ENCODE data around the gene SDK1.

Gene SDK1

GRCh38 chr7:4131063-4131462 is 830.0 kb downstream of the SDK1 start:
- H3K36me3 Mint-ChIP-seq (ENCODE audit: low read depth) = no peaks in the 10 kb centered on the region
- no peaks in the 10 kb centered on the region for H3K9me3 Mint-ChIP-seq
- no peak overlapping the region for H3K4me3 Mint-ChIP-seq
- no peak overlapping the region for H3K27ac Mint-ChIP-seq
- peaks cover 30% of the 10 kb centered on the region for H3K4me1 Mint-ChIP-seq
- peaks cover 18% of the 10 kb centered on the region for H3K27me3 Mint-ChIP-seq (ENCODE audit: low read depth)
- TF ChIP-seq CTCF (IDR thresholded peaks at IDR 0.05; ENCODE audit: unreplicated experiment in 3 of 3) = no peak

GRCh38 chr7:4132221-4132620 is 831.2 kb downstream of the SDK1 start:
- Mint-ChIP-seq H3K27ac (no peak overlapping the region), H3K4me1 (peaks cover 30% of the 10 kb centered on the region), H3K27me3 (ENCODE audit: low read depth) (peaks cover 17% of the 10 kb centered on the region), H3K9me3 (no peaks in the 10 kb centered on the region), H3K4me3 (no peak overlapping the region), H3K36me3 (ENCODE audit: low read depth) (no peaks in the 10 kb centered on the region)
- no peak for TF ChIP-seq CTCF (IDR thresholded peaks at IDR 0.05; ENCODE audit: unreplicated experiment in 3 of 3)

DNA sequence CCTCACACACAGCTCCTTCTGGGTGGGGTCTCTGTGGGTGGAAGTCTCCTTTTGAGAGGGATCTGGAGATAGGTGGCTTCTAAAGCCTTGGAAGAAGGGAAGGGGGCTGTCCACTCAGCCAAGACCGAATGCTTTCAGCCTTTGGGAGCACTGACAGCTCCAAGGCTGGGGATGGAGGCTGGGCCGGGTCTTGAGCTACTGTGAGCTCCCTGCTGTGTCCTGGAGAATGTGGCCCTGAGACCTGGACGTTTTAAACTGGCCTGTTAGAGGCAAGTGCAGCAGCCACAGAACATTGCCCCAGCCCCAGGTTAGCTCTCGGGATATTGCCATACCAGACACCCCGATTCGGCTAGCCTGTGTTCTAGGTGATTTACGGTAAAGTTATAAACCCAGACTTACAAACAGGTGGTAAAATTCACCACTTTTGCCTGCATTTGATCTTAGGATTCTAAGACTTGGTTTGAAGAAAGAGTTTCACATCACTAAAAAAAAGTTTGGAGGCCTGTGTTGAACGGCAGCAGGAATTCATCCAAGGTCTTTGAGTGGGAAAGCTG is 832.5 kb downstream of the SDK1 start:
- Mint-ChIP-seq H3K27me3 (ENCODE audit: low read depth) (peaks cover 8% of the 10 kb centered on the region), H3K4me1 (peaks cover 36% of the 10 kb centered on the region), H3K36me3 (ENCODE audit: low read depth) (no peaks in the 10 kb centered on the region), H3K4me3 (no peak overlapping the region), H3K27ac (no peak overlapping the region), H3K9me3 (no peaks in the 10 kb centered on the region)
- no peak for TF ChIP-seq CTCF (IDR thresholded peaks at IDR 0.05; ENCODE audit: unreplicated experiment in 3 of 3)

- Mint-ChIP-seq H3K27ac (peak overlapping the region in 1 of 3 experiments; percentile 71), H3K4me3 (no peak overlapping the region), H3K36me3 (ENCODE audit: low read depth) (no peaks in the 10 kb centered on the region), H3K9me3 (no peaks in the 10 kb centered on the region), H3K4me1 (peaks cover 36% of the 10 kb centered on the region), H3K27me3 (ENCODE audit: low read depth) (peaks cover 8% of the 10 kb centered on the region)
- TF ChIP-seq CTCF (IDR thresholded peaks at IDR 0.05; ENCODE audit: unreplicated experiment in 3 of 3) = no peak
Measured at GRCh38 chr7:4134204-4134603, 833.2 kb downstream of the SDK1 start.

DNA sequence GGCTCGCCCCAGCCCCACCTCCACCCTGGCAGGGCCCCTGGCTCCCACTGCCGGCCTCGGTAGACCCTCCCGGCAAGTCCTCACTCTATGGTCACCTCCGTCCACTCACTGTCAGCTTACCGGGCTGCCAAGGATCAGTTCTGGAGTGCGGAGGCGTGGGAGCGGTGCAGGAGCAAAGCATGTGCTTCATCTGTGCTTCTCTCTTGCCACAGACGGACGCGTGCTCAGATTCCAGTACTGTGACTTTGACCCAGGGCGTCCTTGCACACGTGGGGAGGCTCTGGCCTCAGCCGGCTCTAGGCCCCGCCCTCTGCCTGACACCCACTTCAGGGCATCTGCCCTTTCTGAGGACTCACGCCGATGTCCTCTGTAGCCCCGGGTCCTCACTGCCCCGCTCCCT is 833.6 kb downstream of the SDK1 start:
- Mint-ChIP-seq H3K9me3 (no peaks in the 10 kb centered on the region), H3K4me1 (peaks cover 40% of the 10 kb centered on the region), H3K36me3 (ENCODE audit: low read depth) (no peaks in the 10 kb centered on the region), H3K27me3 (ENCODE audit: low read depth) (peaks cover 12% of the 10 kb centered on the region), H3K4me3 (no peak overlapping the region), H3K27ac (no peak overlapping the region)
- no peak for TF ChIP-seq CTCF (IDR thresholded peaks at IDR 0.05; ENCODE audit: unreplicated experiment in 3 of 3)

DNA sequence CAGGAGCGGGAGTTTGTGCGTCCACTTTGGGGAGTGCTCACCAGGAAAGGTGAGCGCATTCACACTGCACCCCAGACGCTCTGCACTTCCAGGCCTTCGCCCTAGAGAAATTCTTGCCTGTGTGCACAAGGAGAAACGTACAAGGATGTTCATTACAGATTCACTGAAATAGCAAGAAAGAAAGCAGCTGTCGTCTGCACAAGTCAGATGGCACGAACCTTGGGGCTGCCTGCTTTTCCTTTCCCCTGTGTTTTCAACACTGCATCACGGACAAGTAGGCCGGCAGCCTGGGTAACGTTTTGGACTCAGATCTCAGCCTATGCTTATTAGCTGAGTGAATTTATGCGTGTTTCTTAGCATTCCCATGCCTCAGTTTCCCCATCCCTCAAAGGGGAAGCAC is 834.2 kb downstream of the SDK1 start:
- peaks cover 13% of the 10 kb centered on the region for H3K27me3 Mint-ChIP-seq (ENCODE audit: low read depth)
- H3K27ac Mint-ChIP-seq = peak overlapping the region in 1 of 3 experiments; percentile 11
- H3K36me3 Mint-ChIP-seq (ENCODE audit: low read depth) = no peaks in the 10 kb centered on the region
- no peak overlapping the region for H3K4me3 Mint-ChIP-seq
- no peak for TF ChIP-seq CTCF (IDR thresholded peaks at IDR 0.05; ENCODE audit: unreplicated experiment in 3 of 3)
- no peaks in the 10 kb centered on the region for H3K9me3 Mint-ChIP-seq
- peaks cover 45% of the 10 kb centered on the region for H3K4me1 Mint-ChIP-seq

All from nephron (organoid).